H1 (cell line): Measurements from ENCODE around the gene ST8SIA5. TPM values are rescaled to one million over a fixed set of nuclear protein-coding genes. Genes with fewer than 3 reads are reported as not detected.

Experiments used
- PHF8 ChIP-seq: fragments of 200-600 bp; sonication (generic); conservative IDR thresholded peaks from 2 replicates; pipeline ENCODE4 v1.7.1; 2012; ENCODE audit warnings: low read depth, mild to moderate bottlenecking, inconsistent platforms, low read length, moderate library complexity
- POLR2AphosphoS5 ChIP-seq: IDR thresholded peaks from 2 replicates; pipeline ENCODE4 v1.6.1; 2011; ENCODE audit warnings: low read depth, low read length
- polyA plus RNA-seq, 7 experiments: library from polyadenylated mRNA; depleted of rRNA in 3 of 7; stranded (reverse) in 5 of 7; unstranded in 2 of 7; fragments of >200 nt in 5 of 7; fragments of 200-250 nt in 2 of 7; gene quantifications; 1 replicate in 5 of 7; 2 replicates in 1 of 7; 4 replicates in 1 of 7; pipeline versions ENCODE4 v1.2.1 to v1.2.3, GENCODE V29; 2011 to 2013; ENCODE audit warnings: missing spikeins in 2 of 7, mixed read lengths in 2 of 7
- total RNA-seq: library from RNA; stranded (reverse); fragmentation: NEBNext Ultra II Directional; extraction: Animal tissue kit (Norgen Biotek cat#: 25700); gene quantifications from 2 replicates; pipeline ENCODE4 v1.2.1, GENCODE V29; 2021

Gene ST8SIA5
- total and polyA plus RNA-seq, 2 of the 8 experiments (the other 6 are each of a cell fraction or from before 2014, with no cell fraction given), result 2.4 to 6.3 TPM

DNA sequence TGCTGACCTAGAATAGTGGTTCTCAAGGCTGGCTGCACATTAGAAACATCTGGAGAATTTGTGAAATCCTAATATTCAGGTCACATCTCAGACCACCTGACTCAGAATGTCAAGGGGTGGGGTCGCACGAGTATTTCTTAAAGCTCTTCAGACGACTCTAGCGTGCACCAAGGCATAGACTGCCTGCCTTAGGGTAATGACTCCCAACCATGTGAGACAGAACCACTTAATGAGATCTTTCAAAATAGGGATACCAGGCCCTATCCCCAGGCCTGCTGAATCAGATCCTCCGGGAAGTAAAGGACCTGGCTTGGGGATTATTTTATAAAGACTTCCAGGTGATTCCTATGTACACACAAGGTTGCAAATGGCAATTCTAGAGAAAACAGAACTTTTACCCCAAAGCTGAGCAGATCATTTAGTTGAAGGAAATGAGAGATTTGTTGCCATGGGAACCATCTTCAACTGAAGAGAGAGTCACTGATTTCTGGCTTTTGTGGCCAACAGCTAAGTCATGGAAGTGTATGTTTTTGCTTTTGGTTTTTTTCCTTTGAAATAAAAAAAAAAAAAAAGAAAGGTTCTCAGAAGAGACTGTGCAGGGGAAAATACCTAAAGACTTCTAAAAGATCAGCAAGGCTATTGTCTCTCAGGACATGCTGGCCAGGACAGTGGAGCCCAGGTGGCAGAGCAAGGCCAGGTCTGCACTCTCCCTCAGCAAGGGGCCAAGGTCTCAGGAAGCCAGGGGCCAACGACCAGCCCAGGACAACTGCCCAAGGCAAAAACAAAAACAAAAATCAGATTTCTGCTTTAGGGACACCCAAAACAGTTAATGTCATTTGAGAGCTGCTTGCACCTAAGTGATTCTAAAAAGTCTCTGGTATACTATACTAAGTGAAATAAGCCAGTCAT lies 84.5 kb downstream of the ST8SIA5 start (continued):
- TF ChIP-seq POLR2AphosphoS5 (no peak), PHF8 (no peak)
